Transverse colon (tissue), 4 donors: ENCODE measurements around the gene SPCS3. TPM values are rescaled to one million over a fixed set of nuclear protein-coding genes. Genes with fewer than 3 reads are reported as not detected.

ENCODE experiments used
- DNase-seq: peaks from one replicate; pipeline ENCODE4 v3.0.0-alpha.2; 2019
- H3K27ac ChIP-seq, 4 donors: fragments of 200-600 bp; sonication (generic); 2 replicates each; pipeline ENCODE4 v1.5.1; 2016 to 2018; ENCODE audit warnings: inconsistent platforms in 4 of 4
- H3K27me3 ChIP-seq: fragments of 200-600 bp; sonication (generic); 2 replicates; pipeline ENCODE4 v1.5.1; 2017; ENCODE audit warnings: inconsistent platforms
- H3K36me3 ChIP-seq, 4 donors: fragments of 200-600 bp; sonication (generic); 2 replicates each; pipeline ENCODE4 v1.5.1; 2017 to 2019; ENCODE audit warnings: inconsistent platforms in 4 of 4
- H3K4me1 ChIP-seq, 4 donors: fragments of 200-600 bp; sonication (generic); 2 replicates each; pipeline ENCODE4 v1.5.1; 2017 to 2020; ENCODE audit warnings: inconsistent platforms in 4 of 4
- H3K4me3 ChIP-seq, 4 donors: fragments of 200-600 bp; sonication (generic); 1 replicate in 1 of 4; 2 replicates in 3 of 4; pipeline versions ENCODE4 v1.5.1 to v1.6.1; 2017 to 2019; ENCODE audit warnings: inconsistent platforms in 4 of 4
- H3K9me3 ChIP-seq, 2 donors: fragments of 200-600 bp; sonication (generic); 2 replicates each; pipeline ENCODE4 v1.5.1; 2017 to 2019; ENCODE audit warnings: inconsistent platforms in 2 of 2
- CTCF ChIP-seq, 5 experiments: fragments of 200-600 bp in 3 of 5; fragments of 450-650 bp in 2 of 5; sonication (generic) in 3 of 5; IDR thresholded peaks; 1 replicate in 2 of 5; 2 replicates in 3 of 5; pipeline ENCODE4 v1.5.1; 2016 to 2017; ENCODE audit warnings: antibody characterized with exemption in 5 of 5, inconsistent platforms in 3 of 5, mild to moderate bottlenecking in 2 of 5, moderate library complexity in 1 of 5
- EP300 ChIP-seq: sonication (generic); formaldehyde crosslinking; IDR thresholded peaks from one replicate; pipeline ENCODE4 v1.6.1; 2017; ENCODE audit warnings: antibody characterized with exemption, low read depth
- POLR2A ChIP-seq: fragments of 450-650 bp; IDR thresholded peaks from one replicate; pipeline ENCODE4 v1.6.1; 2016; ENCODE audit warnings: antibody characterized with exemption, mild to moderate bottlenecking, moderate library complexity
- POLR2AphosphoS5 ChIP-seq, 3 donors: sonication (generic); formaldehyde crosslinking; IDR thresholded peaks; one replicate each; pipeline ENCODE4 v1.6.1; 2016; ENCODE audit warnings: antibody characterized with exemption in 3 of 3
- WGBS, 2 donors: methylation state at CpG; one replicate each; pipeline ENCODE4 v1.1.5; 2018; ENCODE audit warnings: low coverage in 1 of 2; 5-methylcytosine and 5-hydroxymethylcytosine counted together
- in situ Hi-C, 4 donors: fragments of 200-750 bp; cut with MboI; loops; one replicate each; pipeline versions ENCODE4 v1.15.0 to v1.15.1; 2017; ENCODE audit warnings: low sequenced_read_pairs in 3 of 4, low pct_ligation_motif_present in 1 of 4, low pct_unique_long_range_greater_than_20kb in 1 of 4
- intact Hi-C: fragments of 100-400 bp; cut with DNase I; formaldehyde crosslinking; loops from one replicate; pipeline ENCODE4 v1.15.1; 2023; ENCODE audit warnings: low total_unique reads
- total RNA-seq, 4 donors: library from RNA; depleted of rRNA; stranded (reverse); fragments of >200 nt; gene quantifications; one replicate each; pipeline ENCODE4 v1.1.0, GENCODE V29; 2016

Gene SPCS3
- total RNA-seq, 4 donors from 2014 or later: 23.2 to 77.8 (median 33.8) TPM

GRCh38 chr4:176286728-176287127, 33.0 kb upstream of the SPCS3 start:
- TF ChIP-seq CTCF (IDR thresholded peaks at IDR 0.05): no peak
- TF ChIP-seq POLR2A: no peak
- TF ChIP-seq EP300: no peak
- peak in 1 of 3 donors; percentile 31 for TF ChIP-seq POLR2AphosphoS5 (IDR thresholded peaks at IDR 0.05)
- in situ Hi-C loops: no loop called here
- DNase-seq: no peak
- 67 to 80% methylated on average over 1 to 3 of the region's 3 CpGs for WGBS, 2 donors
- Histone ChIP-seq H3K27me3 (no peaks in the 10 kb centered on the region), H3K4me1 (peaks cover 0 to 3% (median 0%) of the 10 kb centered on the region in 4 donors), H3K27ac (no peak overlapping the region), H3K4me3 (no peak overlapping the region), H3K9me3 (no peaks in the 10 kb centered on the region), H3K36me3 (no peaks in the 10 kb centered on the region)
- intact Hi-C loops: no loop called here

GRCh38 chr4:176287546-176287945, 32.2 kb upstream of the SPCS3 start:
- H3K27ac ChIP-seq: no peak overlapping the region
- no peaks in the 10 kb centered on the region for H3K27me3 ChIP-seq
- intact Hi-C loops: no loop called here
- no peak for DNase-seq
- H3K4me1 ChIP-seq: peaks cover 0 to 3% (median 0%) of the 10 kb centered on the region in 4 donors
- TF ChIP-seq POLR2A (no peak), EP300 (no peak), CTCF (IDR thresholded peaks at IDR 0.05) (no peak), POLR2AphosphoS5 (IDR thresholded peaks at IDR 0.05) (no peak)
- H3K36me3 ChIP-seq: no peaks in the 10 kb centered on the region
- in situ Hi-C loops: no loop called here
- H3K9me3 ChIP-seq: no peaks in the 10 kb centered on the region
- H3K4me3 ChIP-seq: no peak overlapping the region

- Histone ChIP-seq H3K9me3 (no peaks in the 10 kb centered on the region), H3K36me3 (no peaks in the 10 kb centered on the region), H3K4me1 (peaks cover 0 to 3% (median 0%) of the 10 kb centered on the region in 4 donors), H3K27ac (no peak overlapping the region), H3K4me3 (no peak overlapping the region), H3K27me3 (no peaks in the 10 kb centered on the region)
- DNase-seq: no peak
- intact Hi-C loops (no loop called here), in situ Hi-C loops (no loop called here)
- no peak for TF ChIP-seq EP300
- no peak for TF ChIP-seq CTCF (IDR thresholded peaks at IDR 0.05)
- no peak for TF ChIP-seq POLR2AphosphoS5 (IDR thresholded peaks at IDR 0.05)
- TF ChIP-seq POLR2A: no peak
These were observed 31.7 kb upstream of the SPCS3 start for GRCh38 chr4:176288020-176288419.

- WGBS, 2 donors: 91 to 92% methylated on average over 6 of the region's 6 CpGs
- peaks cover 0 to 3% (median 0%) of the 10 kb centered on the region in 4 donors for H3K4me1 ChIP-seq
- in situ Hi-C loops: no loop called here
- no peaks in the 10 kb centered on the region for H3K9me3 ChIP-seq
- intact Hi-C loops: no loop called here
- H3K36me3 ChIP-seq: no peaks in the 10 kb centered on the region
- no peaks in the 10 kb centered on the region for H3K27me3 ChIP-seq
- DNase-seq: no peak
- TF ChIP-seq EP300 (no peak), CTCF (IDR thresholded peaks at IDR 0.05) (no peak), POLR2A (no peak), POLR2AphosphoS5 (IDR thresholded peaks at IDR 0.05) (no peak)
- no peak overlapping the region for H3K27ac ChIP-seq
- no peak overlapping the region for H3K4me3 ChIP-seq
These were observed 30.2 kb upstream of the SPCS3 start for GRCh38 chr4:176289561-176289960.
